Stimulated activated CD8-positive, alpha-beta memory T cell treated with anti-CD3 and anti-CD28 coated beads, Interleukin-12 subunit alpha, Interleukin-12 subunit beta, amount 100 ng/mL, for 24 hours (primary cell): ENCODE measurements around the gene FAM120AOS.

Source experiments
- DNase-seq: peaks from one replicate; pipeline ENCODE4 v3.0.0-alpha.2; 2020; ENCODE audit errors: extremely low read depth

FAM120AOS gene

GRCh38 chr9:93437996-93438395 is 15.4 kb downstream of the FAM120AOS start:
- DNase-seq = no peak

- DNase-seq = no peak
Observed at GRCh38 chr9:93436655-93437407, 16.6 kb downstream of the FAM120AOS start.

GRCh38 chr9:93436218-93436617 is 17.2 kb downstream of the FAM120AOS start:
- DNase-seq = no peak

GRCh38 chr9:93435386-93435785 is 18.0 kb downstream of the FAM120AOS start:
- DNase-seq = no peak

GRCh38 chr9:93434056-93434455 is 19.3 kb downstream of the FAM120AOS start:
- no peak for DNase-seq

- no peak for DNase-seq
Observed at GRCh38 chr9:93432964-93433363, 20.4 kb downstream of the FAM120AOS start.

GRCh38 chr9:93431539-93432105 is 21.8 kb downstream of the FAM120AOS start:
- DNase-seq = no peak

GRCh38 chr9:93427655-93428379 is 25.6 kb downstream of the FAM120AOS start:
- DNase-seq = no peak

- DNase-seq = no peak
Observed at GRCh38 chr9:93422977-93423616, 30.3 kb downstream of the FAM120AOS start.

- no peak for DNase-seq
Observed at GRCh38 chr9:93419023-93419422, 34.4 kb downstream of the FAM120AOS start.

- DNase-seq = no peak
Observed at GRCh38 chr9:93417538-93417937, 35.8 kb downstream of the FAM120AOS start.

GRCh38 chr9:93416530-93417235 is 36.7 kb downstream of the FAM120AOS start:
- DNase-seq = no peak

GRCh38 chr9:93415176-93415690 is 38.1 kb downstream of the FAM120AOS start:
- no peak for DNase-seq

GRCh38 chr9:93413530-93413929 is 39.9 kb downstream of the FAM120AOS start:
- DNase-seq = no peak

- DNase-seq = no peak
Observed at GRCh38 chr9:93406371-93406770, 47.0 kb downstream of the FAM120AOS start.

GRCh38 chr9:93398471-93398870 is 54.9 kb downstream of the FAM120AOS start:
- DNase-seq = no peak

- DNase-seq = no peak
Observed at GRCh38 chr9:93397661-93398373, 55.6 kb downstream of the FAM120AOS start.
